ENCODE measurements around the gene FBXO8. TPM values are rescaled to one million over a fixed set of nuclear protein-coding genes. Genes with fewer than 3 reads are reported as not detected.
"Not testable (repeated sequence)": the region's sequence is repeated elsewhere in the genome, so short reads cannot be mapped to it uniquely, and the experiment has no call there.

FBXO8 gene
- total RNA-seq, 5 donors from 2014 or later (not counting 1 experiment from before 2014, with no cell fraction given), result 16.0 to 27.3 (median 21.8) TPM

DNA sequence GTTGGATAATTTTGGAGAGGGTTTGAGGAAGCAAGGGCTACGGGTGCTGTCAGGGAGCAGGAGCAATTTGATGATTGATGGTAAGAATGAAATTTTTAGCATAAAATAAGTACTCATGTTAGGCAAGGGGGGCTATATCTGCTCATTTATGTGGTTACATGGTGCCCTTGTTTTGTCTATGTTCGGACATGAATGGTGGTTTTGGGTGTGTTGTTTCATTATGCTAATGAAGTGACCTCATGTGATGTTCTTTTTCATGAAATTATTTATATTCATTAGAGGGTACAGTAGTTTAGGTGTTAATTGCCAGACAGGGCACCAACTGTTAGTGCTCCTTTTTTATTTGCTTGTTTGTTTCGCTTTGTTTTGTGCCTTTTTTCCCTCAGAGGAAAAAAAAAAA, 29.5 kb upstream of the FBXO8 start:
- DNase-seq (no peak), ATAC-seq (replicated peaks in 1 of 4) (no peak)
- Histone ChIP-seq H3K27me3 (replicated peaks in 1 of 2; ENCODE audit: control insufficient read depth in 2 of 2, extremely low read depth in 1 of 2, insufficient read depth in 2 of 2, low read length in 1 of 2) (no peaks in the 10 kb centered on the region), H3K36me3 (ENCODE audit: control insufficient read depth in 2 of 2, extremely low read depth in 1 of 2, insufficient read depth in 1 of 2, low read length in 1 of 2) (peaks cover 0 to 12% of the 10 kb centered on the region in 2 donors), H3K27ac (ENCODE audit: low read length) (no peak overlapping the region), H3K4me3 (ENCODE audit: control insufficient read depth in 1 of 2, extremely low read depth in 1 of 2, low read length in 1 of 2) (no peak overlapping the region), H3K9me3 (no peaks in the 10 kb centered on the region), H3K4me1 (ENCODE audit: control insufficient read depth in 1 of 2, extremely low read depth in 1 of 2, insufficient read depth in 2 of 2, low read length in 2 of 2) (no peaks in the 10 kb centered on the region)
- CTCF ChIA-PET, result no interaction called here
- H3K36me3 Mint-ChIP-seq, result peaks cover 33% of the 10 kb centered on the region
- WGBS (ENCODE audit: insufficient coverage), result 78% methylated on average over 3 of the region's 3 CpGs
- POLR2A ChIA-PET, result interaction anchor here in 1 of 2 donors (0.7 kb wide), 1 partner anchor 112 kb away, joined by 3 read pairs; no protein-coding TSS in a partner anchor
- H3K9me3 Mint-ChIP-seq, result no peaks in the 10 kb centered on the region
- no peak overlapping the region for H3K4me3 Mint-ChIP-seq
- H3K27me3 Mint-ChIP-seq, result no peaks in the 10 kb centered on the region
- no peak overlapping the region for H3K27ac Mint-ChIP-seq
- peaks cover 0 to 8% (median 6%) of the 10 kb centered on the region in 3 donors for H3K4me1 Mint-ChIP-seq

GRCh38 chr4:174307694-174308093, 24.2 kb upstream of the FBXO8 start:
- H3K27ac ChIP-seq (ENCODE audit: low read length), result no peak overlapping the region
- H3K36me3 Mint-ChIP-seq, result peaks cover 43% of the 10 kb centered on the region
- H3K4me1 Mint-ChIP-seq, result peaks cover 0 to 3% (median 2%) of the 10 kb centered on the region in 3 donors
- no peak overlapping the region for H3K4me3 Mint-ChIP-seq
- H3K27ac Mint-ChIP-seq, result no peak overlapping the region
- no peaks in the 10 kb centered on the region for H3K4me1 ChIP-seq (ENCODE audit: control insufficient read depth in 1 of 2, extremely low read depth in 1 of 2, insufficient read depth in 2 of 2, low read length in 2 of 2)
- H3K27me3 ChIP-seq (replicated peaks in 1 of 2; ENCODE audit: control insufficient read depth in 2 of 2, extremely low read depth in 1 of 2, insufficient read depth in 2 of 2, low read length in 1 of 2), result no peaks in the 10 kb centered on the region
- H3K36me3 ChIP-seq (ENCODE audit: control insufficient read depth in 2 of 2, extremely low read depth in 1 of 2, insufficient read depth in 1 of 2, low read length in 1 of 2), result peaks cover 0 to 24% of the 10 kb centered on the region in 2 donors
- ChIA-PET CTCF (no interaction called here), POLR2A (no interaction called here)
- H3K4me3 ChIP-seq (ENCODE audit: control insufficient read depth in 1 of 2, extremely low read depth in 1 of 2, low read length in 1 of 2), result no peak overlapping the region
- no peaks in the 10 kb centered on the region for H3K27me3 Mint-ChIP-seq
- DNase-seq (no peak), ATAC-seq (replicated peaks in 1 of 4) (no peak)
- WGBS (ENCODE audit: insufficient coverage), result no CpG with 5 or more reads among the region's 4 CpGs
- H3K9me3 Mint-ChIP-seq, result no peaks in the 10 kb centered on the region
- no peaks in the 10 kb centered on the region for H3K9me3 ChIP-seq

DNA sequence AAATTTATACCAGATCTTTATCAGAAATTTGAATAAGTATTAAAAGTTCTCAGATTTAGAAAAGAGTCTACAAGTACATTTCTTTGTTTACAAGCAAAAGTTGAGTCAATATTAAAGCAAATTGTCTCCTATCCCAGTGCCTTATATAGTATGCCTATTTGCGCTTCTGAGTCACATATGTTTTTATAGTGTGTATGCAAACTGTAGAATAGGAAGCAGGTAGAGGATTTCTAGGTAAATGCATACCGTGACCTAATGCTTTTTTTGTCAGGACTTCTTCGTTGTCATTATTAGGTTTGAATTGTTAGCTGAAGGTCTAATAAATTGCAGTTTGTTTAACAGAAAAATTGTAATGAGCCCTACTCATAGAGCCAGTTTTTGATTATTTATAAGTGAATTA, 22.5 kb upstream of the FBXO8 start:
- WGBS (ENCODE audit: insufficient coverage), result 92% methylated on average over 2 of the region's 3 CpGs
- POLR2A ChIA-PET, result no interaction called here

DNA sequence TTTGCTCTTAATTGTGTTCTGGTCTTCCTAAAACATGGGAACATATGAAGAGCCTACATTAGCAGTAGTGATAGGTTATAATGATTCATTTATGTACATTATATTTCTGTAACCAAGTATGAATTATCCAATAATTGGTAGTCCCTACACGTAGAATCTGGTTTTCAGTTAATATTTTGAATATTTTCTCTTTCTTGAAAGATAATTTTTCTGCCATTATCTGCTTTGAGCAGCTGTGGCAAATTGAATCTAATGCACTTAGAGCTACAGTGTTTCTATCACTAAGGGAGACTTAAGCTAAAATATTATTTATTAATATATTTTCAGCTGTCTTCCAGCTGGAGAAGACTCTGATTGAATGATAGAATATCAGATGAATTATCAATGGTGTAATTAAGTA, 21.2 kb upstream of the FBXO8 start:
- Histone ChIP-seq H3K4me3 (ENCODE audit: control insufficient read depth in 1 of 2, extremely low read depth in 1 of 2, low read length in 1 of 2) (no peak overlapping the region), H3K4me1 (ENCODE audit: control insufficient read depth in 1 of 2, extremely low read depth in 1 of 2, insufficient read depth in 2 of 2, low read length in 2 of 2) (peaks cover 0 to 7% of the 10 kb centered on the region in 2 experiments), H3K27me3 (replicated peaks in 1 of 2; ENCODE audit: control insufficient read depth in 2 of 2, extremely low read depth in 1 of 2, insufficient read depth in 2 of 2, low read length in 1 of 2) (no peaks in the 10 kb centered on the region), H3K27ac (ENCODE audit: low read length) (no peak overlapping the region), H3K9me3 (no peaks in the 10 kb centered on the region), H3K36me3 (ENCODE audit: control insufficient read depth in 2 of 2, extremely low read depth in 1 of 2, insufficient read depth in 1 of 2, low read length in 1 of 2) (peaks cover 0 to 38% of the 10 kb centered on the region in 2 donors)
- Mint-ChIP-seq H3K36me3 (peaks cover 55% of the 10 kb centered on the region), H3K27me3 (no peaks in the 10 kb centered on the region), H3K4me1 (peaks cover 7 to 10% (median 9%) of the 10 kb centered on the region in 3 donors), H3K27ac (no peak overlapping the region), H3K4me3 (no peak overlapping the region), H3K9me3 (no peaks in the 10 kb centered on the region)
- CTCF ChIA-PET, result no interaction called here
- DNase-seq (no peak), ATAC-seq (replicated peaks in 1 of 4) (no peak)
- POLR2A ChIA-PET, result no interaction called here
- WGBS (ENCODE audit: insufficient coverage), result no CpG with 5 or more reads among the region's 1 CpG

More for the DNA sequence above, 22.5 kb upstream of the FBXO8 start:
- DNase-seq, result no peak
- H3K36me3 ChIP-seq (ENCODE audit: control insufficient read depth in 2 of 2, extremely low read depth in 1 of 2, insufficient read depth in 1 of 2, low read length in 1 of 2), result peaks cover 0 to 29% of the 10 kb centered on the region in 2 donors
- Mint-ChIP-seq H3K27me3 (no peaks in the 10 kb centered on the region), H3K36me3 (peaks cover 45% of the 10 kb centered on the region), H3K27ac (no peak overlapping the region), H3K9me3 (no peaks in the 10 kb centered on the region), H3K4me3 (no peak overlapping the region), H3K4me1 (peaks cover 2 to 4% (median 2%) of the 10 kb centered on the region in 3 donors)
- peaks cover 0 to 3% of the 10 kb centered on the region in 2 experiments for H3K4me1 ChIP-seq (ENCODE audit: control insufficient read depth in 1 of 2, extremely low read depth in 1 of 2, insufficient read depth in 2 of 2, low read length in 2 of 2)
- H3K27ac ChIP-seq (ENCODE audit: low read length), result no peak overlapping the region
- ATAC-seq (replicated peaks in 1 of 4), result no peak
- H3K9me3 ChIP-seq, result no peaks in the 10 kb centered on the region
- no peaks in the 10 kb centered on the region for H3K27me3 ChIP-seq (replicated peaks in 1 of 2; ENCODE audit: control insufficient read depth in 2 of 2, extremely low read depth in 1 of 2, insufficient read depth in 2 of 2, low read length in 1 of 2)
- CTCF ChIA-PET, result no interaction called here
- no peak overlapping the region for H3K4me3 ChIP-seq (ENCODE audit: control insufficient read depth in 1 of 2, extremely low read depth in 1 of 2, low read length in 1 of 2)

GRCh38 chr4:174303687-174304086, 20.2 kb upstream of the FBXO8 start:
- peaks cover 0 to 35% of the 10 kb centered on the region in 2 donors for H3K36me3 ChIP-seq (ENCODE audit: control insufficient read depth in 2 of 2, extremely low read depth in 1 of 2, insufficient read depth in 1 of 2, low read length in 1 of 2)
- WGBS (ENCODE audit: insufficient coverage), result no CpG with 5 or more reads among the region's 1 CpG
- DNase-seq (no peak), ATAC-seq (replicated peaks in 1 of 4) (no peak)
- no peak overlapping the region for H3K27ac ChIP-seq (ENCODE audit: low read length)
- H3K9me3 Mint-ChIP-seq, result no peaks in the 10 kb centered on the region
- H3K36me3 Mint-ChIP-seq, result peaks cover 53% of the 10 kb centered on the region
- peaks cover 0 to 7% of the 10 kb centered on the region in 2 experiments for H3K4me1 ChIP-seq (ENCODE audit: control insufficient read depth in 1 of 2, extremely low read depth in 1 of 2, insufficient read depth in 2 of 2, low read length in 2 of 2)
- no peaks in the 10 kb centered on the region for H3K9me3 ChIP-seq
- no peaks in the 10 kb centered on the region for H3K27me3 ChIP-seq (replicated peaks in 1 of 2; ENCODE audit: control insufficient read depth in 2 of 2, extremely low read depth in 1 of 2, insufficient read depth in 2 of 2, low read length in 1 of 2)
- no peak overlapping the region for H3K4me3 Mint-ChIP-seq
- POLR2A ChIA-PET, result interaction anchor here (0.6 to 0.7 kb wide), 2 partner anchors 67 to 810 kb away, joined by 3 to 4 read pairs; no protein-coding TSS in a partner anchor
- H3K27me3 Mint-ChIP-seq, result no peaks in the 10 kb centered on the region
- CTCF ChIA-PET, result no interaction called here
- H3K4me3 ChIP-seq (ENCODE audit: control insufficient read depth in 1 of 2, extremely low read depth in 1 of 2, low read length in 1 of 2), result no peak overlapping the region
- no peak overlapping the region for H3K27ac Mint-ChIP-seq
- H3K4me1 Mint-ChIP-seq, result peaks cover 7 to 10% (median 9%) of the 10 kb centered on the region in 3 donors

GRCh38 chr4:174295142-174295541, 11.7 kb upstream of the FBXO8 start:
- H3K27me3 ChIP-seq (replicated peaks in 1 of 2; ENCODE audit: control insufficient read depth in 2 of 2, extremely low read depth in 1 of 2, insufficient read depth in 2 of 2, low read length in 1 of 2); H3K27ac Mint-ChIP-seq; DNase-seq; CTCF ChIA-PET; H3K4me3 Mint-ChIP-seq; H3K27ac ChIP-seq (ENCODE audit: low read length); H3K4me3 ChIP-seq (ENCODE audit: control insufficient read depth in 1 of 2, extremely low read depth in 1 of 2, low read length in 1 of 2); H3K27me3 Mint-ChIP-seq; H3K9me3 ChIP-seq; H3K4me1 ChIP-seq (ENCODE audit: control insufficient read depth in 1 of 2, extremely low read depth in 1 of 2, insufficient read depth in 2 of 2, low read length in 2 of 2); POLR2A ChIA-PET; ATAC-seq (replicated peaks in 1 of 4): not testable (repeated sequence)
- Mint-ChIP-seq H3K4me1 (peaks cover 16 to 24% (median 20%) of the 10 kb centered on the region in 3 donors), H3K36me3 (peaks cover 50% of the 10 kb centered on the region), H3K9me3 (peaks cover 6 to 16% (median 12%) of the 10 kb centered on the region in 3 donors)
- H3K36me3 ChIP-seq (ENCODE audit: control insufficient read depth in 2 of 2, extremely low read depth in 1 of 2, insufficient read depth in 1 of 2, low read length in 1 of 2), result peaks cover 0 to 16% of the 10 kb centered on the region in 2 donors
- no CpG with 5 or more reads among the region's 27 CpGs for WGBS (ENCODE audit: insufficient coverage)

DNA sequence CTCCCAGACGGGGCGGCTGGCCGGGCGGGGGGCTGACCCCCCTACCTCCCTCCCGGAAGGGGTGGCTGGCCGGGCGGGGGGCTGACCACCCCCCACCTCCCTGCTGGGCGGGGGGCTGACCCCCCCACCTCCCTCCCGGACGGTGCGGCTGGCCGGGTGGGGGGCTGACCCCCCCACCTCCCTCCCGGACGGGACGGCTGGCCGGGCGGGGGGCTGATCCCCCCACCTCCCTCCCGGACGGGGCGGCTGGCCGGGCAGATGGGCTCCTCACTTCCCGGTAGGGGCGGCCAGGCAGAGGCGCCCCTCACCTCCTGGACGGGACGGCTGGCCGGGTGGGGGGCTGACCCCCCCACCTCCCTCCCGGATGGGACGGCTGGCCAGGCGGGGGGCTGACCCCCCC, 11.2 kb upstream of the FBXO8 start:
- not testable (repeated sequence) for H3K27me3 Mint-ChIP-seq

More for the DNA sequence above, 11.2 kb upstream of the FBXO8 start:
- H3K27ac ChIP-seq (ENCODE audit: low read length); POLR2A ChIA-PET; DNase-seq; H3K4me3 Mint-ChIP-seq; H3K27me3 ChIP-seq (replicated peaks in 1 of 2; ENCODE audit: control insufficient read depth in 2 of 2, extremely low read depth in 1 of 2, insufficient read depth in 2 of 2, low read length in 1 of 2); CTCF ChIA-PET; ATAC-seq (replicated peaks in 1 of 4); H3K4me1 ChIP-seq (ENCODE audit: control insufficient read depth in 1 of 2, extremely low read depth in 1 of 2, insufficient read depth in 2 of 2, low read length in 2 of 2); H3K4me3 ChIP-seq (ENCODE audit: control insufficient read depth in 1 of 2, extremely low read depth in 1 of 2, low read length in 1 of 2); H3K9me3 ChIP-seq; H3K27ac Mint-ChIP-seq: not testable (repeated sequence)
- WGBS (ENCODE audit: insufficient coverage), result no CpG with 5 or more reads among the region's 30 CpGs
- H3K4me1 Mint-ChIP-seq, result peaks cover 15 to 25% (median 25%) of the 10 kb centered on the region in 3 donors
- H3K36me3 ChIP-seq (ENCODE audit: control insufficient read depth in 2 of 2, extremely low read depth in 1 of 2, insufficient read depth in 1 of 2, low read length in 1 of 2), result peaks cover 0 to 11% of the 10 kb centered on the region in 2 donors
- peaks cover 6 to 16% (median 12%) of the 10 kb centered on the region in 3 donors for H3K9me3 Mint-ChIP-seq
- H3K36me3 Mint-ChIP-seq, result peaks cover 45% of the 10 kb centered on the region
